Effector CD8-positive, alpha-beta T cell (primary cell): ENCODE data around the gene PTF1A.

Experiments used
- DNase-seq: peaks from one replicate; lab custom pipeline; 2025; lab: John Stamatoyannopoulos, UW

PTF1A gene

GRCh38 chr10:23186697-23187096 lies 5.4 kb upstream of the PTF1A start:
- no peak for DNase-seq

- no peak for DNase-seq
These were observed 5.0 kb upstream of the PTF1A start for GRCh38 chr10:23187155-23187554.

GRCh38 chr10:23189024-23189423 lies 3.1 kb upstream of the PTF1A start:
- no peak for DNase-seq

GRCh38 chr10:23190872-23191763 lies 994 bp upstream of the PTF1A start:
- DNase-seq, result no peak

- no peak for DNase-seq
These were observed 761 bp downstream of the PTF1A start for GRCh38 chr10:23192712-23193434.

- DNase-seq, result no peak
These were observed 1.4 kb downstream of the PTF1A start for GRCh38 chr10:23193435-23194074.

- no peak for DNase-seq
These were observed 2.4 kb downstream of the PTF1A start for GRCh38 chr10:23194471-23194965.

- no peak for DNase-seq
These were observed 3.1 kb downstream of the PTF1A start for GRCh38 chr10:23194966-23195845.

- DNase-seq, result no peak
These were observed 3.9 kb downstream of the PTF1A start for GRCh38 chr10:23195846-23196600.

- DNase-seq, result no peak
These were observed 4.8 kb downstream of the PTF1A start for GRCh38 chr10:23196915-23197314.

- DNase-seq, result no peak
These were observed 5.3 kb downstream of the PTF1A start for GRCh38 chr10:23197416-23197861.

- no peak for DNase-seq
These were observed 6.5 kb downstream of the PTF1A start for GRCh38 chr10:23198610-23198939.

- no peak for DNase-seq
These were observed 7.0 kb downstream of the PTF1A start for GRCh38 chr10:23198940-23199767.

- no peak for DNase-seq
These were observed 7.8 kb downstream of the PTF1A start for GRCh38 chr10:23199768-23200511.

GRCh38 chr10:23200586-23200985 lies 8.5 kb downstream of the PTF1A start:
- DNase-seq, result no peak

GRCh38 chr10:23200997-23201652 lies 9.0 kb downstream of the PTF1A start:
- DNase-seq, result no peak

GRCh38 chr10:23201837-23202236 lies 9.7 kb downstream of the PTF1A start:
- no peak for DNase-seq

GRCh38 chr10:23202779-23203178 lies 10.7 kb downstream of the PTF1A start:
- DNase-seq, result no peak
